ENCODE results near the gene PRX. TPM values are rescaled to one million over a fixed set of nuclear protein-coding genes. Genes with fewer than 3 reads are reported as not detected.

PRX gene
- total and polyA plus RNA-seq, 2 of the 13 experiments (the other 11 are each of a cell fraction or from before 2014, with no cell fraction given), result 0.66 TPM

DNA sequence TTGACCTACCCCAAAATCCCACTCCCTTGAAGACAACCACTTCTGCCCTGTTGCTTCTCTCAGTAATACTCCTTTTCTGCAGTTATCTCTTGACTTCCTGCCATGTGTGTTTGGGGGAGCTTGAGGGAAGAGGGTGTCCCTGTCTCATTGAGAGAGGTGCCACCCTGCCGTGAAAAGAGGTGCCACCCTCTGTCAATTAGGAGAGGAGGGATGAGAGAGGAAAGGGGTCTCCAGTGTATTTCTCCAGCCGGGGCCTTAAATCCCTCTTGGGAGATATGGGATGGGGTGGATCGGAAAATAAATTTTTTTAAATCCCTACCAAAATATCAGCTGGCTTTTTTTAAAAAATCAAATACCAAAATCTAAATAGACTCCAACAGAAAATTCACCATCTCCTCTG lies 48.2 kb downstream of the PRX start (continued):
- TF ChIP-seq NR2F2 (IDR thresholded peaks at IDR 0.05; ENCODE audit: borderline replicate concordance, low read depth), result no peak
- TF ChIP-seq, protein P1, sequence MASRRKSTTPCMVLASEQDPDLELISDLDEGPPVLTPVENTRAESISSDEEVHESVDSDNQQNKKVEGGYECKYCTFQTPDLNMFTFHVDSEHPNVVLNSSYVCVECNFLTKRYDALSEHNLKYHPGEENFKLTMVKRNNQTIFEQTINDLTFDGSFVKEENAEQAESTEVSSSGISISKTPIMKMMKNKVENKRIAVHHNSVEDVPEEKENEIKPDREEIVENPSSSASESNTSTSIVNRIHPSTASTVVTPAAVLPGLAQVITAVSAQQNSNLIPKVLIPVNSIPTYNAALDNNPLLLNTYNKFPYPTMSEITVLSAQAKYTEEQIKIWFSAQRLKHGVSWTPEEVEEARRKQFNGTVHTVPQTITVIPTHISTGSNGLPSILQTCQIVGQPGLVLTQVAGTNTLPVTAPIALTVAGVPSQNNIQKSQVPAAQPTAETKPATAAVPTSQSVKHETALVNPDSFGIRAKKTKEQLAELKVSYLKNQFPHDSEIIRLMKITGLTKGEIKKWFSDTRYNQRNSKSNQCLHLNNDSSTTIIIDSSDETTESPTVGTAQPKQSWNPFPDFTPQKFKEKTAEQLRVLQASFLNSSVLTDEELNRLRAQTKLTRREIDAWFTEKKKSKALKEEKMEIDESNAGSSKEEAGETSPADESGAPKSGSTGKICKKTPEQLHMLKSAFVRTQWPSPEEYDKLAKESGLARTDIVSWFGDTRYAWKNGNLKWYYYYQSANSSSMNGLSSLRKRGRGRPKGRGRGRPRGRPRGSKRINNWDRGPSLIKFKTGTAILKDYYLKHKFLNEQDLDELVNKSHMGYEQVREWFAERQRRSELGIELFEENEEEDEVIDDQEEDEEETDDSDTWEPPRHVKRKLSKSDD (CRISPR knock-in tag; IDR thresholded peaks at IDR 0.05; ENCODE audit: low read depth), result no peak
- TF ChIP-seq GTF3A (CRISPR knock-in tag; conservative IDR thresholded peaks at IDR 0.05), result no peak
- TF ChIP-seq ZNF329 (CRISPR knock-in tag; IDR thresholded peaks at IDR 0.05; ENCODE audit: low read depth), result no peak
- TF ChIP-seq, protein P2, sequence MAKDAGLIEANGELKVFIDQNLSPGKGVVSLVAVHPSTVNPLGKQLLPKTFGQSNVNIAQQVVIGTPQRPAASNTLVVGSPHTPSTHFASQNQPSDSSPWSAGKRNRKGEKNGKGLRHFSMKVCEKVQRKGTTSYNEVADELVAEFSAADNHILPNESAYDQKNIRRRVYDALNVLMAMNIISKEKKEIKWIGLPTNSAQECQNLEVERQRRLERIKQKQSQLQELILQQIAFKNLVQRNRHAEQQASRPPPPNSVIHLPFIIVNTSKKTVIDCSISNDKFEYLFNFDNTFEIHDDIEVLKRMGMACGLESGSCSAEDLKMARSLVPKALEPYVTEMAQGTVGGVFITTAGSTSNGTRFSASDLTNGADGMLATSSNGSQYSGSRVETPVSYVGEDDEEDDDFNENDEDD (CRISPR knock-in tag; IDR thresholded peaks at IDR 0.05; ENCODE audit: borderline replicate concordance), result no peak
- TF ChIP-seq SRSF1 (optimal IDR thresholded peaks at IDR 0.05; ENCODE audit: low read depth, low read length), result no peak
- TF ChIP-seq AGO1 (IDR thresholded peaks at IDR 0.05; ENCODE audit: low read depth, low read length, poor library complexity, severe bottlenecking), result no peak
- TF ChIP-seq CENPX (CRISPR knock-in tag; IDR thresholded peaks at IDR 0.05), result no peak
- TF ChIP-seq TERF1 (CRISPR knock-in tag; IDR thresholded peaks at IDR 0.05), result no peak
- no peak for TF ChIP-seq ZNF674 (CRISPR knock-in tag; IDR thresholded peaks at IDR 0.05; ENCODE audit: low read depth)
- no peak for TF ChIP-seq NBN (conservative IDR thresholded peaks at IDR 0.05)

Measured in HepG2 (cell line).